HCT116 (cell line): ENCODE data around the gene TRAF3. TPM values are rescaled to one million over a fixed set of nuclear protein-coding genes. Genes with fewer than 3 reads are reported as not detected.

Source experiments
- ATAC-seq: fragments of 200-7000 bp; cut with Tn5 transposase; 2 replicates; pipeline ENCODE4 v1.9.1; 2020; ENCODE audit warnings: mild to moderate bottlenecking, moderate library complexity
- BruUV-seq: library from RNA; stranded (reverse); fragments of 400-500 nt; replicated peaks from 2 replicates; lab custom pipeline; 2021; lab: Mats Ljungman, UMichigan
- CTCF ChIA-PET: fragments of 300-600 bp; sonication (Branson Sonifier 250); formaldehyde crosslinking; loops from one replicate; lab custom pipeline; 2021; ENCODE audit warnings: antibody characterized with exemption; lab: Charles Lee
- POLR2A ChIA-PET: fragments of 300-600, 350-600 bp; sonication (Branson Sonifier 250); formaldehyde crosslinking; loops from one replicate; lab custom pipeline; 2021; ENCODE audit warnings: antibody characterized with exemption; lab: Charles Lee
- RAD21 ChIA-PET, 2 experiments: fragments of 300-600 bp; sonication (Branson Sonifier 250); formaldehyde crosslinking; loops; one replicate each; lab custom pipeline; 2023; ENCODE audit warnings: low total read pairs in 2 of 2; ENCODE audit not compliant: uncharacterized antibody in 2 of 2, unreplicated experiment in 2 of 2, low non-redundant PET in 1 of 2; lab: Charles Lee
- DNase-seq: peaks from one replicate; pipeline ENCODE4 v3.0.0-alpha.2; 2010; ENCODE audit warnings: low read depth, low spot score
- H2AFZ ChIP-seq: fragments of 200-600 bp; shearing (Covaris generic), sonication (generic); 2 replicates; pipeline ENCODE4 v1.6.1; 2017; ENCODE audit warnings: low read depth, mixed run types, mixed read lengths, antibody characterized with exemption, low read length; ENCODE audit not compliant: poor library complexity, severe bottlenecking
- H3K27ac ChIP-seq: 2 replicates; pipeline ENCODE4 v1.5.1; 2012; ENCODE audit warnings: low read depth, low read length
- H3K27me3 ChIP-seq: fragments of 200-600 bp; sonication (generic); 2 replicates; pipeline ENCODE4 v1.6.1; 2016; ENCODE audit warnings: mixed run types, low read length, mixed read lengths; ENCODE audit not compliant: insufficient read depth
- H3K36me3 ChIP-seq, 2 experiments: fragments of 200-500 bp in 1 of 2; fragments of 200-600 bp in 1 of 2; sonication (Bioruptor generic) in 1 of 2; sonication (generic) in 1 of 2; 2 replicates each; pipeline versions ENCODE4 v1.5.1 to v1.6.1; 2014 to 2016; ENCODE audit warnings: low read length in 2 of 2, inconsistent platforms in 1 of 2, mixed read lengths in 1 of 2, mixed run types in 1 of 2; ENCODE audit not compliant: insufficient read depth in 2 of 2, control insufficient read depth in 1 of 2
- H3K4me1 ChIP-seq, 2 experiments: fragments of 200-600 bp in 1 of 2; sonication (generic) in 1 of 2; 2 replicates each; pipeline versions ENCODE4 v1.5.1 to v1.6.1; 2012 to 2017; ENCODE audit warnings: low read length in 2 of 2, inconsistent platforms in 1 of 2, mild to moderate bottlenecking in 1 of 2, mixed read lengths in 1 of 2, mixed run types in 1 of 2, moderate library complexity in 1 of 2; ENCODE audit not compliant: insufficient read depth in 2 of 2, control insufficient read depth in 1 of 2
- H3K4me2 ChIP-seq: fragments of 200-600 bp; sonication (generic); 2 replicates; pipeline ENCODE4 v1.6.1; 2017; ENCODE audit warnings: mixed run types, low read length, mixed read lengths
- H3K4me3 ChIP-seq, 2 experiments: fragments of 200-600 bp in 1 of 2; sonication (generic) in 1 of 2; replicated peaks in 1 of 2; 2 replicates each; pipeline ENCODE4 v1.5.1; 2011 to 2016; ENCODE audit warnings: low read length in 2 of 2, control low read depth in 1 of 2, low read depth in 1 of 2, mild to moderate bottlenecking in 1 of 2, mixed read lengths in 1 of 2, mixed run types in 1 of 2
- H3K79me2 ChIP-seq: fragments of 200-600 bp; sonication (generic); 2 replicates; pipeline ENCODE4 v1.6.1; 2017; ENCODE audit warnings: mild to moderate bottlenecking, mixed run types, low read length, moderate library complexity, mixed read lengths; ENCODE audit not compliant: insufficient read depth
- H3K9ac ChIP-seq: fragments of 200-600 bp; sonication (generic); 2 replicates; pipeline ENCODE4 v1.6.1; 2016; ENCODE audit warnings: low read length, mixed read lengths
- H3K9me2 ChIP-seq: fragments of 200-600 bp; sonication (generic), shearing (Covaris generic); 2 replicates; pipeline ENCODE4 v1.6.1; 2017; ENCODE audit warnings: mixed run types, mild to moderate bottlenecking, moderate library complexity; ENCODE audit not compliant: insufficient read depth
- H3K9me3 ChIP-seq, 2 experiments: fragments of 200-500 bp in 1 of 2; fragments of 200-600 bp in 1 of 2; sonication (Bioruptor generic) in 1 of 2; sonication (generic) in 1 of 2; 2 replicates each; pipeline ENCODE4 v1.6.1; 2014 to 2017; ENCODE audit warnings: low read length in 2 of 2, mixed read lengths in 2 of 2, inconsistent platforms in 1 of 2, low read depth in 1 of 2, mild to moderate bottlenecking in 1 of 2, mixed run types in 1 of 2, moderate library complexity in 1 of 2; ENCODE audit not compliant: control insufficient read depth in 1 of 2, insufficient read depth in 1 of 2
- H4K20me1 ChIP-seq: fragments of 200-600 bp; sonication (generic), shearing (Covaris generic); 2 replicates; pipeline ENCODE4 v1.6.1; 2017; ENCODE audit warnings: mixed run types, mild to moderate bottlenecking, moderate library complexity; ENCODE audit not compliant: insufficient read depth
- CEBPB ChIP-seq: IDR thresholded peaks from 2 replicates; pipeline ENCODE4 v1.6.1; 2012; ENCODE audit warnings: low read depth
- EGR1 ChIP-seq: IDR thresholded peaks from 2 replicates; pipeline ENCODE4 v1.6.1; 2012; ENCODE audit warnings: low read depth
- ELF1 ChIP-seq: IDR thresholded peaks from 2 replicates; pipeline ENCODE4 v1.6.1; 2012; ENCODE audit warnings: low read depth, borderline replicate concordance
- EZH2phosphoT487 ChIP-seq: fragments of 200-600 bp; IDR thresholded peaks from 2 replicates; pipeline ENCODE4 v1.6.1; 2018; ENCODE audit warnings: antibody characterized with exemption, borderline replicate concordance
- POLR2A ChIP-seq: IDR thresholded peaks from 2 replicates; pipeline ENCODE4 v1.7.0; 2011; ENCODE audit warnings: borderline replicate concordance; ENCODE audit not compliant: insufficient read depth, insufficient read length; ENCODE audit errors: extremely low read depth
- SIN3A ChIP-seq: IDR thresholded peaks from 2 replicates; pipeline ENCODE4 v1.6.1; 2012; ENCODE audit warnings: low read depth
- SP1 ChIP-seq: IDR thresholded peaks from 2 replicates; pipeline ENCODE4 v1.6.1; 2012; ENCODE audit warnings: low read depth
- SRF ChIP-seq: IDR thresholded peaks from 2 replicates; pipeline ENCODE4 v1.6.1; 2012; ENCODE audit warnings: low read depth
- TCF7L2 ChIP-seq: IDR thresholded peaks from 2 replicates; pipeline ENCODE4 v1.7.0; 2011; ENCODE audit warnings: borderline replicate concordance, inconsistent platforms; ENCODE audit not compliant: insufficient read depth, insufficient read length; ENCODE audit errors: extremely low read depth
- YY1 ChIP-seq: IDR thresholded peaks from 2 replicates; pipeline ENCODE4 v1.6.1; 2011; ENCODE audit warnings: low read length, low read depth, moderate library complexity, mild to moderate bottlenecking; ENCODE audit not compliant: insufficient replicate concordance; ENCODE audit errors: extremely low read depth
- ZFX ChIP-seq: fragments of 450-650 bp; IDR thresholded peaks from 2 replicates; pipeline ENCODE4 v1.6.1; 2017
- ZNF274 ChIP-seq: fragments of 200-500 bp; sonication (Bioruptor generic); IDR thresholded peaks from 2 replicates; pipeline ENCODE4 v1.6.1; 2014; ENCODE audit warnings: mild to moderate bottlenecking, low read depth, low read length, inconsistent platforms
- intact Hi-C: fragments of 100-400 bp; cut with micrococcal nuclease; formaldehyde crosslinking; loops from 2 replicates; pipeline ENCODE4 v1.10.0; 2022
- total RNA-seq: library from RNA; stranded (reverse); gene quantifications from one replicate; pipeline ENCODE4 v1.2.1, GENCODE V29; 2021; ENCODE audit not compliant: unreplicated experiment
- TF ChIP-seq, protein P1 (sequence below), 3 experiments: fragments of 200-600 bp in 1 of 3; sonication (generic) in 1 of 3; IDR thresholded peaks in 2 of 3; conservative IDR thresholded peaks in 1 of 3; 2 replicates each; pipeline ENCODE4 v1.5.1; 2012 to 2017; ENCODE audit warnings: low read depth in 2 of 3, low read length in 2 of 3, antibody characterized with exemption in 1 of 3, borderline replicate concordance in 1 of 3, control low read depth in 1 of 3, mild to moderate bottlenecking in 1 of 3, mixed read lengths in 1 of 3, mixed run types in 1 of 3, moderate library complexity in 1 of 3; ENCODE audit not compliant: insufficient read depth in 1 of 3
- TF ChIP-seq, protein P2 (sequence below): IDR thresholded peaks from 2 replicates; pipeline ENCODE4 v1.6.1; 2012; ENCODE audit warnings: low read depth
- TF ChIP-seq, protein P3 (sequence below): IDR thresholded peaks from 2 replicates; pipeline ENCODE4 v1.6.1; 2012

TRAF3 gene
- total RNA-seq, 1 experiment from 2014 or later = 32.1 TPM

DNA sequence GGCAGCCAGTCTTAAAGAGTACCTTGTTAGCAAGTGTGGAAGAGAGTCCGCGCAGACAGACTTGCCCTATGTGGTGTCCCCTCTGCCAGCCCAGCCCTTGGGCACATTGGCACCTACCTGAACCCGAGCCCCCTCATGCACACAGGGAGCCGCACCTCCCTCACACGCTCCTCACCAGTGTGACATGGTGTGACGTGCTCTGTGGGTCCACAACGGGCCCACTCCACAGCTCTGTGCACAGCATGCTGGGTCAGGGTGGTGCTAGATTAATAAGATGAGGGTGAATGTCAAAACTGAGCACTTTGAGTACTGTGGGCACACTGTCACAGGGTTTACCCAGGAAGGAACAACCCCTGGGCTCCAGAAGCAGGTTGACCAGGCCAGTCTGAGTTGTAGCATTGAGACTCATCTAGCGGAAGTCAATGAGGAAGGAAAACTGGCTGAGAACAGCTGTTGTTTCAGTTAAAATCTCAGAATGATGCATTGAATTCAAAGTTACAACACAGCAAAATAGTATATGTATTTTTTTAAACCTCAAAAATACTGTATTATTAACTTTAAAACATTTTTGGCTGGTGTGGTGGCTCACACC, 91.8 kb downstream of the TRAF3 start (continued):
- no peak for TF ChIP-seq CEBPB
- no peak for TF ChIP-seq EGR1

DNA sequence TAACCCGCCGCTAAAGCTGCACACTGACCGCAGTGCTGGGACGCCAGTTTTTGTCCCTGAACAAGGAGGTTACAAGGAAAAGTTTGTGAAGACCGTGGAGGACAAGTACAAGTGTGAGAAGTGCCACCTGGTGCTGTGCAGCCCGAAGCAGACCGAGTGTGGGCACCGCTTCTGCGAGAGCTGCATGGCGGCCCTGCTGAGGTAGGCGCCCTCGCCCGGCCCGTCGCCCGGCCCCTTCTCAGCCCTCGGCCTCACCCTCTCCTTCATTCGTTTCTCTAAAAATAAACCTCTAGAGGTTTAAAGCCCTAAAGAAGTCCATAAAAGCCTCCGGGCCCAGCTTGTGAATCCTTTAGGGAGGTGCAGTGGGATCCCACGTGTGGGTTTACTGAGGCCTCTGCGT, 93.0 kb downstream of the TRAF3 start:
- Histone ChIP-seq H3K9me2 (no peaks in the 10 kb centered on the region), H3K27ac (no peak overlapping the region), H3K4me2 (no peak overlapping the region), H3K4me1 (no peaks in the 10 kb centered on the region), H4K20me1 (no peaks in the 10 kb centered on the region), H3K9ac (no peak overlapping the region), H2AFZ (no peak overlapping the region), H3K4me3 (no peak overlapping the region), H3K36me3 (peaks cover 4 to 9% of the 10 kb centered on the region in 2 experiments; a peak in 2 of 4 replicates), H3K9me3 (no peaks in the 10 kb centered on the region; a peak in 1 of 4 replicates), H3K79me2 (peaks cover 19% of the 10 kb centered on the region; the same call in 1 of the 2 replicates), H3K27me3 (no peaks in the 10 kb centered on the region)
- TF ChIP-seq, protein P1, sequence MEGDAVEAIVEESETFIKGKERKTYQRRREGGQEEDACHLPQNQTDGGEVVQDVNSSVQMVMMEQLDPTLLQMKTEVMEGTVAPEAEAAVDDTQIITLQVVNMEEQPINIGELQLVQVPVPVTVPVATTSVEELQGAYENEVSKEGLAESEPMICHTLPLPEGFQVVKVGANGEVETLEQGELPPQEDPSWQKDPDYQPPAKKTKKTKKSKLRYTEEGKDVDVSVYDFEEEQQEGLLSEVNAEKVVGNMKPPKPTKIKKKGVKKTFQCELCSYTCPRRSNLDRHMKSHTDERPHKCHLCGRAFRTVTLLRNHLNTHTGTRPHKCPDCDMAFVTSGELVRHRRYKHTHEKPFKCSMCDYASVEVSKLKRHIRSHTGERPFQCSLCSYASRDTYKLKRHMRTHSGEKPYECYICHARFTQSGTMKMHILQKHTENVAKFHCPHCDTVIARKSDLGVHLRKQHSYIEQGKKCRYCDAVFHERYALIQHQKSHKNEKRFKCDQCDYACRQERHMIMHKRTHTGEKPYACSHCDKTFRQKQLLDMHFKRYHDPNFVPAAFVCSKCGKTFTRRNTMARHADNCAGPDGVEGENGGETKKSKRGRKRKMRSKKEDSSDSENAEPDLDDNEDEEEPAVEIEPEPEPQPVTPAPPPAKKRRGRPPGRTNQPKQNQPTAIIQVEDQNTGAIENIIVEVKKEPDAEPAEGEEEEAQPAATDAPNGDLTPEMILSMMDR (IDR thresholded peaks at IDR 0.05 in 2 of 3, conservative IDR thresholded peaks at IDR 0.05 in 1 of 3; ENCODE audit: borderline replicate concordance in 1 of 3, insufficient read depth in 1 of 3, low read depth in 2 of 3, low read length in 2 of 3) = no peak
- TF ChIP-seq SRF (no peak), ZFX (no peak), ZNF274 (no peak), TCF7L2 (no peak), POLR2A (no peak), ELF1 (no peak), YY1 (no peak), SP1 (no peak), EZH2phosphoT487 (no peak), SIN3A (no peak)
- TF ChIP-seq, protein P2, sequence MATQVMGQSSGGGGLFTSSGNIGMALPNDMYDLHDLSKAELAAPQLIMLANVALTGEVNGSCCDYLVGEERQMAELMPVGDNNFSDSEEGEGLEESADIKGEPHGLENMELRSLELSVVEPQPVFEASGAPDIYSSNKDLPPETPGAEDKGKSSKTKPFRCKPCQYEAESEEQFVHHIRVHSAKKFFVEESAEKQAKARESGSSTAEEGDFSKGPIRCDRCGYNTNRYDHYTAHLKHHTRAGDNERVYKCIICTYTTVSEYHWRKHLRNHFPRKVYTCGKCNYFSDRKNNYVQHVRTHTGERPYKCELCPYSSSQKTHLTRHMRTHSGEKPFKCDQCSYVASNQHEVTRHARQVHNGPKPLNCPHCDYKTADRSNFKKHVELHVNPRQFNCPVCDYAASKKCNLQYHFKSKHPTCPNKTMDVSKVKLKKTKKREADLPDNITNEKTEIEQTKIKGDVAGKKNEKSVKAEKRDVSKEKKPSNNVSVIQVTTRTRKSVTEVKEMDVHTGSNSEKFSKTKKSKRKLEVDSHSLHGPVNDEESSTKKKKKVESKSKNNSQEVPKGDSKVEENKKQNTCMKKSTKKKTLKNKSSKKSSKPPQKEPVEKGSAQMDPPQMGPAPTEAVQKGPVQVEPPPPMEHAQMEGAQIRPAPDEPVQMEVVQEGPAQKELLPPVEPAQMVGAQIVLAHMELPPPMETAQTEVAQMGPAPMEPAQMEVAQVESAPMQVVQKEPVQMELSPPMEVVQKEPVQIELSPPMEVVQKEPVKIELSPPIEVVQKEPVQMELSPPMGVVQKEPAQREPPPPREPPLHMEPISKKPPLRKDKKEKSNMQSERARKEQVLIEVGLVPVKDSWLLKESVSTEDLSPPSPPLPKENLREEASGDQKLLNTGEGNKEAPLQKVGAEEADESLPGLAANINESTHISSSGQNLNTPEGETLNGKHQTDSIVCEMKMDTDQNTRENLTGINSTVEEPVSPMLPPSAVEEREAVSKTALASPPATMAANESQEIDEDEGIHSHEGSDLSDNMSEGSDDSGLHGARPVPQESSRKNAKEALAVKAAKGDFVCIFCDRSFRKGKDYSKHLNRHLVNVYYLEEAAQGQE = no peak
- TF ChIP-seq, protein P3, sequence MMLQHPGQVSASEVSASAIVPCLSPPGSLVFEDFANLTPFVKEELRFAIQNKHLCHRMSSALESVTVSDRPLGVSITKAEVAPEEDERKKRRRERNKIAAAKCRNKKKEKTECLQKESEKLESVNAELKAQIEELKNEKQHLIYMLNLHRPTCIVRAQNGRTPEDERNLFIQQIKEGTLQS = no peak
- no TSS peak for BruUV-seq
- CTCF ChIA-PET = no interaction called here
- no peak for ATAC-seq
- intact Hi-C loops = no loop called here
- POLR2A ChIA-PET = no interaction called here
- DNase-seq = no peak
- RAD21 ChIA-PET = no interaction called here
